TTC549 (cell line): Measurements from ENCODE around the gene MARCO.
"Not testable (repeated sequence)": the region's sequence is repeated elsewhere in the genome, so short reads cannot be mapped to it uniquely, and the experiment has no call there.

Source experiments
- FAIRE-seq: peaks from 2 replicates; lab custom pipeline; 2012; peaks lifted over from hg19 to GRCh38; lab: Jason Lieb, UNC

The MARCO gene

DNA sequence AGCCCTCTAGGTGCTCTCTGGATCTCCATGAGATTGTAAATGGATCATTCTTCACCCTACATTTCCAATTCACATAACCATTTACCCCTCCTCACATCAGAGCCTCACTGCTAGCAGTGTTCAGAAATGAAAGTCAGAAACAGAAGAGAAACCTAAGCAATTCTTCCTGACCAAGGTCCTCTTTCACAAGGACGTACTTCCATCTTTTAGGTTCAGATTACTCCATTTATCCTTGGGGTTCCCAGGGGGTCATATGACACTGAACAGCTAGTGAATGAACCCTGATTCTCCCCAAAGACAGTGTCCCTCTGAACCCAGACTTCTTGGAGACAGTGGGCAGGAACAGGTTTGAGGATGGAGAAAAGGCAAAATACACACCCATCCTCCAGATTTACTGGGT is 12.9 kb upstream of the MARCO start:
- no peak for FAIRE-seq

DNA sequence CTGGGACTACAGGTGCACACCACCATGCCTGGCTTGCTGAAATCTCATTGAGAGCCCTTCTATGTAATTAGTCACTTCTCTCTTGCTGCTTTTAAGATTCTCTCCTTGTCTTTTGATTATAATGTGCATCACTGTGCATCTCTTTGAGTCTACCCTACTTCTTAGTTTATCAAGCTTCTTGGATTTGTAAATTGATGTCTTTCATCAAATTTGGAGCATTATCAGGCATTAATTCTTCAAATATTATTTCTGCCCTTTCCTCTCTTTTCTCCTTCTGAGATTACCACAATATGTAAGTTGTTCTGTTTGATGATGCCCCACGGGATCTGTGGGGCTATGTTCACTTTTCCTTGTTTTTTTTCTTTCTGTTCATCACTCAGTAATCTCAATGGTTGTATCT is 9.0 kb upstream of the MARCO start:
- FAIRE-seq: no peak

DNA sequence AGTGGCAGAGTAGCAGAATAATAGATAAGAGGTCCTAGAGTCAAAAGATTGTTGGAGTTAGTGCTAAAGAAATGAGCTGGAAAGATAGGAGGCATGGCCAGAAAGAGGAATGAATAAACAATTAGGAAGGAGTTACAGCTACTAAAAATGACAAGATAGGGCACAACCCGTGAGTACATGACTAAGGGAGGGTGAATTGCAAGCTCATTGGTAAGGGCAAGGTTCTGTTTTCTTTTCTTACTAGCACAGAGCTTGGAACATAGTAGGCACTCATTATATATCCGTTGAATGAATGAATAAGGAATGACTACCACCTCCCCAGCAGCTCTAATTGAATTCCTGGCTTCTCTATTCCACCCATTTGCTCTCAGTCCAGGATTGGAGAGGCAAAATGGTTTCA is 5.7 kb upstream of the MARCO start:
- FAIRE-seq: no peak

DNA sequence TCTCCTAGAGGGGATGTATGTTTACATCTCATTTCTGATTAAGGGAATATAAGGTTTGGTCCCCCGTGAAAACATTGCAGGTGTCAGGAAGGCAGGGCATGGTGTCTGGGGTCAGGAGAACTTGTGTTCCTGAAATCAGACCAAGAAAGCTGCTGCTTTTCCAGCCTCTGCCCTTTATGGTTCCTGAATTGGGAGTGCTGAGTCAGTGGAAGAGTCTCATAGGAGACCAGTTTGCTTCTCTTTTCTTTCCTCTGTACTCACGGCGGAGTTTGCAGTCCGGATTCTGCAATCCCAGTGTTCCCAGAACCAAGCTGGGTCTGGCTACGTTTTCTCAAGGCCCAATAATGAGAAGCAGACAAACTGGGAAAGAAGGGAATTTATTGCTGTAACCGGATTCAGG is 5.1 kb upstream of the MARCO start:
- FAIRE-seq: no peak

DNA sequence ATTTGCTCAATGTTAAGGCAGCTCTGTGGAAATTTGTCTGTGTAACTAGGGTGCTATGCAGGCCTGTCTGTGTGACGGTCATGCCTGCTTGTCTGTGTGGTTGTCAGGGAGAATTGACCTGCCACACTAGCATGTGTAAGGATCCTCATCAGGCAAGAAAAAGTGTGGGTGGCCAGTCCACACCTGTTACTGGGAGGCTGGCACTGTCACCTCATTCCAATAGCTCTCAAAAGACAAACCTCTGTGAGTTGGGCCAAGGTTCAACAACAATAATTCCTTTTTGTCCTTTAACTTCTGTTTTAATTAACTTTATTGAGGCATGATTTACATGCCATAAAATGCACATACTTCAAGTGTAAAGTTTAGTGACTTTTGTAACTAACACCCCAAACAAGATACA is 4.2 kb upstream of the MARCO start:
- FAIRE-seq: no peak

DNA sequence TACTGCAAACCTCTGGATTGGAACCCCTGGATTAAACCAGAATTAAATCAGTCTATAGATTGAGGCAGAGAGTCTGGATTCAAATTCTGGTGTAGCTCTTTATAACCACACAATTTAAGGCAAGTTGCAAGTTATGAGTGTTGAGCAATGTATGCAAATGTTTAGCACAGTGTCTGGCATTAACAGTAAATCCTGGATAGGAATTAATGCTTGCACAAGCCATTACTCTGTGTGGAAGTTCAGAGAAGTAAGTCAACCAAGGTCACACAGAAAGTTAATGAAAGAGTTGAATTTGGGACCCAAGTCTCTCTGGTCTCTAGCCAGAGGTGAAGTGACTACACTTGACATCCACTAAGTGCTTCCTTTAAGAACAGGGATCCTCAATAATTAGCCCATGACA is 2.0 kb upstream of the MARCO start:
- no peak for FAIRE-seq

DNA sequence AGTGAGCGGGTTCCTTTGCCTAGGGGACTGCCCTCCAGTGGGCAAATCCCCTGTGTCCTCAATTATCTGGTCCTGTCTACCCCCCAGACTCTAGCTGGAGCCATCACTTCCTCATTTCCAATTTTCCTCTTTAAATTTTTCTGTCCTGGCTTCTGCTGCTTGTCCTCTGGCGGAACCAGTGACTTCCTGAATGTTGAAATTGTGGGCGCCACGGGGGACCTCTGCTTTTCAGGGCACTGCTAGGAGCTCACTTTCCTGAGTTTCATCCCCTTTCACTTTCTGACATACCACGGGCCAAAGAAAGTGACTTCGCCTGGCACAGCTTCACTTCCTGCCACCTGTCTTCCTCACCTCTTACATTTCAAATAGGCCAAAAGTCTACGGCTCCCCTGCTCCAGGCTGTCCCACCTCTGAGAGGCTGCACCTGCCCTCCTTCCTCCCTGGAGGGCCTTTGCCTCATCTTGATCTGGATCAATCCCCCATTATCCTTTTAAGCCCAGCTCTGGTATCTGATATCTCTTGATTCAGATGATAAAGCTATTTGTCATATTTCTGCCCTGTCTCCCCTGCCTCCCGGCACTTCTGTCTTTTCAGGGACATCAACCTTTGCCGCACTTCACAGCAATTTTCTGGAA is 1.4 kb upstream of the MARCO start:
- no peak for FAIRE-seq

DNA sequence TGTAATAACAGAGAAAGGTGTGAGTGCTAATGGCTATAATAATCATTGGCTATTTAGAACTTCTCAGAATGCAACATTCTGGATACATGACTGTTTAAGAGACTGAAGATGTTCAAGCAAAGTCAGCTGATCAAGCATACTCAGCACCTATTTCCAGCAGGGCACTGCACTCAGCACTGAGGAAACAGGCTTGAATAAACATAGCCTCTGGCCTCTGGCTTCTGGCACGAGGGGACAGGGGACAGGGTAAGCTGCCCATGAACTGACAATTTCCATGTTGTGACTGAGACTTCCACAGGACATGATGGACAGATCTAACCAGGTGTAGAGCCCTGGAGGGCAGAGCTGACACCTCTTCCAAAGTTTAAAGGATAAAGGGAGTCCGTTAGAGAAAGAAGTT is 1.3 kb downstream of the MARCO start:
- no peak for FAIRE-seq

DNA sequence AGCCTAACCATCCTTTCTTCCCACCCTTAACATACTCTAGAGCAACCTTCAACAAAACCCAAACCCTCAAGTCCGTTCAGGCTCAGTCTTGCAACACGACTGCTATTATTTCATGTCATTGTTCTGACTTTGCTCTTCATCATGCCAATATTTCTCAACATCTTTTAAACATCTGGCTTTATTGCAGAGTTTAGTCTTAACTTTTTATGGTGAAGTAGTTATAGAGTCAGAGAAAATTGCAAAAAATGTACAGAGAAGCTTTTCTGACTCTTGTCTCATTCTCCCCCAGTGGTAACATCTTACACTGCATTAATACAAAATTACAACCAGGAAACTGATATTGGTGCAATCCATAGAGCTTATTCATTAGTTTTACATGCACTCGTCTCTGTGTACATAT is 3.9 kb downstream of the MARCO start:
- FAIRE-seq: no peak

DNA sequence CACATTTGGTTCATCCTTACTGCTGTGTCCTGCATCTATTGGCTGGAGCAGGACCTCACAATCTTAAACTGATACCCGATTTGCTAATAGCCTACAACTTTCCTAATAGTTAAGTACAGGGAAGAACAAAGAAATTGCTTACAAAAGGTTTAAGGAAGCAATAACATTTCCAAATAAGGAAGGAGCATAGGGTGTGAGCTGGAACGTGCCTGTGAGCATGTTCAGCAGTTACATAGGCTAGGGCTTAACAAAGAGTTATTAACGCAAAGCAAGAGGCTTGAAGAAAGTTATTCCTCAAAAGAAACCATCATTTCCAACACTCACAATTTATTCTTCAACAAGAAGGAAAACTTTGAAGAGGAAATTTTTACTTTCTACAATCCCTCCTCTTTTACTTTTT is 6.3 kb downstream of the MARCO start:
- FAIRE-seq: not testable (repeated sequence)

DNA sequence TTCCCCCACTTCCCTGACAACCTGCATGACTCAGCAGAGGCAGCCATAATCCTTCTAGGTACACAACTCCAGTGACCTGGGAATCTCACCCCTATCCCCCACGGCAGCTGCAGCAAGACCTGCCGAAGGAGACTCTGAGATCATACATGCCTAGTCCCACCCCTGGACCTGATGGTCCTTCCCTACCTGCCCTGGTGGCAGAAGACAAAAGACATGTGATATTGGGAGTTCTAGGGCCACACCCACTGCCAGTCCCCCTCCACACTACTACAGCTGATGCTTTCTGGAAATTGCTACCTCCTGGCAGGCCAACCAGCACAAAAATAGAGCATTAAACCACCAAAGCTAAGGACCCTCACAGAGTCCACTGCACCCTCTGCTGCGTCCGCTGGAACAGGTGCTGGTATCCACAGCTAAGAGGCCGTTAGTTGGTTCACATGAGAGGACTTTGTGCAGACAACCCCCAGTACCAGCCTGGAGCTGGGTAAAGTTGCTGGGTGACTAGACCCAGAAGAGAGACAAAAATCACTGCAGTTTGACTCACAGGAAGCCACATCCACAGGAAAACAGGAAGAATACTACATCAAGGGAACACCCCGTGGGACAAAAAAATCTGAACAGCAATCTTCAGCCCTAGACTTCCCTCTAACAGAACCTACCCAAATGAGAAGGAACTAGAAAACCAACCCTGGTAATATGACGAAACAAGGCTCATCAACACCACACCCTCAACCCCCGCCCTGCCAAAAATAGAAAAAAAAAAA is 12.5 kb downstream of the MARCO start:
- FAIRE-seq: no peak

DNA sequence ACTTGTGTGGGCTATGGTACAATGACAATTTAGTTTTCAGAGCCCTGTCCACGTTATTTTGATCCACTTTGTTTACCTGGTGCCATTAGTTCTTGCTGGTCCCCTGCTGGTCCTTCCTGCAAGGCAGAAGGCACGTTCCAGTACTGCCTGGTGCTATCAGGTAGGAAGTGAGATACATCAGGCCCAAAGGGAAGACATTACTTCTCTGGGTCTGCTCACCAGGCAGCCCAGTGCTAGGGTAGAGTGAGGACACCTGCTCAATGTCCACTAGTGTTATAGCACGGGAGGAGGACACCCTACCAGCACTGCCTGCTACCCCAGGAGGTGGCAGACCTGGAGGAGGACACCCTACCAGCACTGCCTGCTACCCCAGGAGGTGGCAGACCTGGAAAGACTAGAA is 23.7 kb downstream of the MARCO start:
- FAIRE-seq: no peak

DNA sequence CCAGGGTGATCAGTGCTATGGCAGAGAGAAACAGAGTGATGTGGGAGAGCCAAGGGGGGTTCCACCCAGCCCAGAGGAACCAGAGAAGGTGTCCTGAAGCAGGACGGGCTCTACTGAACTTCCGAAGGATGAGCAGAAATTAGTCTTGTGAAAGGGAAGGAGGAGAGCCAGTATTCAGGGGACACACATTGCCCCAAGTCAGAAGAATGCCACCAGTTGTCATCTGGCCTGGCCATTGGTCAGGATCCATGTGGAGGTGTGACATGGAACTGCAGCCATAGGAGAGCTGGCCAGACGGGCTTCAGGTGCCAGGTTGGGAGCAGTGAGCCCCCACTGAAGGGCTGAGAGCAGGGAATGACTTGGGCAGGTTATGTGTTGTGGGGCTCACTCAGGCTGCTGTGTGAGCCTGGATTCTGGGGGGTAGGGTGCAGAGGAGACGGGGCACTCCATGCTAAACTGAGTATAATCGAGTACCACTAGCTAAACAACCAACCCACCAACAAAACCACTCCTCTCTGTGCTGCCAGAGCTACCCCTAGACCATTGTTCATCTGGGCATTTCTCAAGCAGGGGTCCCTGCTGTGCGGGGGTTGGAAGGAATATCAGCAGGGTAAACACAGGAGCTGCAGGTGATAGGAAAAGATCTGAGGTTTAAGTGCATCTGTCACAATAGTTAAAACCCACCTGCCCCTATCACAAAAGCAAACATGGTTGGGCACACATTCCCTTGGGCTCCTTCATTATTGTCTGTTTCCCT is 25.3 kb downstream of the MARCO start:
- FAIRE-seq: no peak

DNA sequence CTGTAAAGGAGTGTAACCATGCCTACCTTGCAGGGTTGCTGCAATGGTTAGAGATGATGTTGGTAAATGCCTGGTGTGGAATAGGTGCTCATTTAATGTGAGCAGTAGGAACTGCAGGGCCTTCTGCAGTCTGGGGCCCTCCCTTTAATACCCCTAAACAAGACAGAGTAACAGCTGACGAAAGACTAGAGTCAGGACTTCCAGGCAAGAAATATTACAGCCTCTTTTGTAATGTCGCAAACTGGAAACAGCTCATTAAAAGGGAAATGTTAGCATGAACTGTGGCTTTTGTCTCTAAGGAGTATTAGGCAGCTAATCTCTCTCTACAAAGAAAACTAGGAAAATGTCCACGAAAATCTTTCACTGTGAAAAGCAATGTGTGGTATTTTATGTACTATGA is 26.0 kb downstream of the MARCO start:
- FAIRE-seq: no peak

DNA sequence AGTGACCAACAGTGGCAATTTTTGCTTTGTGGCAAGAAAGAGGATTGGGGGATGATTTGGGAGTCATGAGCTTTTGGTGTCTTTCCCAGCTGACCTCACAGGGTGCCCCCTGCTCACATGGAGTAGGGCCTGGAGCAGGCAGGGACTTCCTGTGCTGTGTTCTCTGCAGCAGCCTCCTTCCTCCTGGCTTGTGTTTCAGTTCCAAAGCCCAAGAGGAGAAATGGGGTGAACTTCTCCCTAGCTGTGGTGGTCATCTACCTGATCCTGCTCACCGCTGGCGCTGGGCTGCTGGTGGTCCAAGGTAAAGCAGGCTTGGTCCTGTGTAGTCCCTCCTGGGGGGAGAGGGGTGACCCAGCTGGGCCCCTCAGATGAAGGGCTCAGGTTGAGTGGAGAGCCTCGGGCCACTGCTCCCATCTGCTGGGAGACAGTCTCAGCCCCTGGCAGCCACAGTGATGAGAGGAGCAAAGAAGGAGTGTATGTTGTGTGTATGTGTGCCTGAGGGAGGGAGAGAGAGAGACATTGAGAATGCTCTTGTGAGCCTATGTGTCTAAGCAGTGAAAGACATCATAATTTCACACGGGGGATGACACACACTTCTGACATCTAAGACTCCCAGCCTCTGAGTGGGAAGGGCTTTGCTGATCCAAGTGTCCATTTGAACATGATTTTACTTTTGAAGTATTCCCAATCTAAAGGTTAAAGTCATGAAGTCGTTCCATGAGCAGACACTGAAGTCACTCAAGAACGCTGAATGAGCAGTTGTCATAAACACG is 27.2 kb downstream of the MARCO start:
- FAIRE-seq: no peak

DNA sequence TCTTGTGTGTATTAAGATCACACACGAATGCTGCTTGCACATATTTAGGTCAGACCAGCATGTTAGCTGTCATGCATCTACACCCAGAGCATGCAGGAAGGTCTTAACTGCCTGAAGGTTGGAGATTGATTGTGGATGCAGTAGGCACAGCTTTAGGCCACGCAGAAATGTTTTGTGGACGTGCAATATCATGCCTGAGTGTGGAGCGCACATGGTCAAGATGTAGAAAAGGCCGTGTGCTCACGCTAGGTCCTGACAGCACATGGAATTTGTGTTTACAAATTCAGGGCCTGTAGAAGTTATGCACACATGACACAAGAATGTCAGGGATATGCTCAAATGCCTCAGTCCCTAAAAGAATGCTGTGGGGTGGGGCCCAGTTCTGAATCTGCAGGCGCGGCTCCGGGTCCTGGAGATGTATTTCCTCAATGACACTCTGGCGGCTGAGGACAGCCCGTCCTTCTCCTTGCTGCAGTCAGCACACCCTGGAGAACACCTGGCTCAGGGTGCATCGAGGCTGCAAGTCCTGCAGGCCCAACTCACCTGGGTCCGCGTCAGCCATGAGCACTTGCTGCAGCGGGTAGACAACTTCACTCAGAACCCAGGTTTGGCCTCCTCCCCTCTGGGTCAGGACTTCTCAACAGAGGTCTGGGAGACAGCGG is 27.9 kb downstream of the MARCO start:
- no peak for FAIRE-seq

DNA sequence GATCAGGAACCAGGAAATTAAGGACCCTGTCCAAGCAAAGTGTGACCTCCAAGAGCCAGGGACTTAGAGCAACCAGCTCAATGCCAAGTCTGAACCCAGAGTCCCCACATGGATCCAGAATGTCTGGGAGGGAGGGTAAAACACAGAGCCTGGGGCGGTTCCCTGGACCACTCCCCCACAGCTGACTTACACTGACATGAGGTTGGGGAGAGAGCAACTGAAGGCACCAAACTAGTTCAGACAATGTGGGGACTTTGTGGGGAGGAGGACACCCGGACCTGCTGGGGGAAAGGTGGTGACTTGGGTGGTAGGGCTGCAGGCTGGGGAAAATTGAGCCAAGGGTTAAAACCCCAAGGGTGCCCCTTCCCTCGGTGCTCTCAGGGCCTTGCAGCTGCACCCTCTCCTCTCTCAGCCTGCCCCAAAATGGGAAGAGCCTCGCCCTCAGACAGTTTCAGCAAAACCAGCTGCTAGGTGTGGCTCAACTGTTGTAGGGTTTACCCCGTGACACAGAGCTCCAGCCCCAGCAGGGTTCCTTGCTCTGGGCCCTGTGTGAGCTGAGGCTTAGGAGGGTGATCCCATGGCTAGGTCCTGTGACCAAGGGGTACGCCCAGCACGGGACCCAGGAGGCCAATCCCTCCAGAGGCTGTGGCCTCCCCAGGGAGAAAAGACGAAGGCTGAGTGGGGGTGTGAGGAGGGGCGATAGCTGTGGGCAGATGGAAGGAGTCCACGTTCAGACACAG is 28.6 kb downstream of the MARCO start:
- no peak for FAIRE-seq

DNA sequence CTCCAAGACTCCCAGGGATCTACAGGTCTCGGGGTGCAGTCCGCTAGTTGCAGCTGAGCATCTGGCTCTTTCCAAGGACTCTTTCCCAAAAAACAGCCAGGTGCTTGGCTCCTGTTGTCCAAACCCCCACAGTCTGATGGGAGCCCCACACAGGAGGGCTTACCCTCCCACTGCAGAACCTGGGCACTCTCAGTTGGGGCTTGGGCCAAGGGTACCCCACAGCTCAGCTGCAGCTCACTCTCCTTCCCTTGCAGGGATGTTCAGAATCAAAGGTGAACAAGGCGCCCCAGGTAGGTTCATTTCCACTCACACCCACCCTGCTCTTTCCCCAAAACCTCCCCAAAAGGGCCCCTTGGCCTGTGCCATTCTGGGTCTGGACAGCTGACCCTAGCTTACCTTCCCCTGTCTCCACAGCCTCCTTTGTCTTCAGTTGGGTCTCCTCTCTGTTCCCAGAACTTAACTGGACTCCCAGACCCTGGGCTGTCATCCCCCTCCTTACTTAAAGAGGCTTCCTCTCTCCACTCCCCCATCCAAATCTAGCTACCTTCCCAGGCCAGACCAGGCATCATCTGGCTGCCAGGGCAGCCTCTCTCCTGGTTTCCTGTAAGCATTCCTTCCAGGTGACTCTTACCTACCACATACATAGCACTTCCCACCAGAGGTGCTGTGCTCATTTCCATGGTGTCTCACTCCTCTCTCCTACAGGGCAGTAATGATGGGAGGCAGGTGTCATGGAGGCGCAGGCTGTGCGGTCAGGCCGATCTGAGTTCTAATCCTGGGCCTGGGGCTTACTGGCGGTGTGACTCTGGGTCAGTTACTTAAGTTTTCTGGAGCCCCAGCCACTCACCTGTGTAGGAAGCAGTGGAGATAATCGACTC is 29.5 kb downstream of the MARCO start:
- no peak for FAIRE-seq

DNA sequence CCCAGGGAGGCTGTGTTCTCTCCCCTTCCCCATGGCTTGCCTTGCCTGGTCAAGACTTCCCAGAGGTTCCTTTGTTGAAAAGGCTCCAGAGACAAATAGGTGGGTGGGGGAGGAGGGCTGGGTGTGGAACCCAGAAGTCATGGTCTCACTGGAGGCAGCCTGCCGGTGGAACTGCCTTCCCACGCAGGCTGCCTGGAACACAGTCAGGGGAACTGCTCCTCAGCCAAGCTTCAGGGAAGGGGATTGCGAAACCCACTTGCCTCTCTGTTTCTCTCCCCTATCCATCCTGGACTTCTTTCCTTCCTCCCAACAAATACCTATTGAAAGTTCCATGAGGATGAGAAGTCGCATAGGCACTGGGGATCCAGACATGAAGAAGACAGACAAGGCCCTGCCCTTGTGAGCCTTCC is 31.6 kb downstream of the MARCO start:
- FAIRE-seq: no peak
